ENCODE data around the gene DCLRE1C. TPM values are rescaled to one million over a fixed set of nuclear protein-coding genes. Genes with fewer than 3 reads are reported as not detected.
"Not testable (repeated sequence)": the region's sequence is repeated elsewhere in the genome, so short reads cannot be mapped to it uniquely, and the experiment has no call there.

The DCLRE1C gene
- total RNA-seq, 1 experiment from 2014 or later: 19.6 TPM

DNA sequence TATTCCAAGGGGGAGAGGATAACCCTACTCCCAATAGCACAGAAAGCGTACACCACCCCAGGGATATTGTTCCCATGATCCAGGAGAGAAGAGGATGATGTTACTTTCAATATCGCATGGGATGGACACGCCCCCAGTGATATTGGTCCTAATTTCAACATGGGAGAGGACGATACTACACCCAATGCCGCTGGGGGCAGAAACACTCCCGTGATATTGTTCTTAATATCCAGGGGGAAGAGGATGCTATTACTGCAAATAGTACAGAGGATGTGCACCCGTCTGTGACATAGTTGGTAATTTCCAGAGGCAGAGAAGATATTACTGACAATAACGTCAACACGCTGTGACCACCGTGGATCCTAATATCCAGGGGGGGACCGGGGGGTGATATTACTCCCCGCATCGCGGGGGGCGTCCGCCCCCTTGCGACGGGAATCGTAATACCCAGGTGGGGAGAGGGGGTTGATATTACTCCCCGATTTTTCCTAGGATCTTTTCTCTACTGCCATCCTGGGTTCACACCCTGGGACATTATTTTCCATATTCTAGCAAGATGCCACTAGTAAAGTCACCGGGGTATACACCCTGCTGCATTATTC is 21.9 kb upstream of the DCLRE1C start:
- DNase-seq: no peak
- Histone ChIP-seq H3K4me2 (ENCODE audit: low read depth, low read length, poor library complexity, severe bottlenecking) (no peak overlapping the region), H3K4me1 (ENCODE audit: low read length) (no peaks in the 10 kb centered on the region), H3K36me3 (ENCODE audit: insufficient read depth, low read length) (no peaks in the 10 kb centered on the region), H3K27ac (ENCODE audit: low read length) (no peak overlapping the region), H3K4me3 (ENCODE audit: low read length) (no peak overlapping the region), H3K79me2 (ENCODE audit: low read length) (no peaks in the 10 kb centered on the region), H3K9ac (ENCODE audit: low read length) (no peak overlapping the region), H4K20me1 (ENCODE audit: insufficient read depth, low read depth, low read length) (no peaks in the 10 kb centered on the region), H3K27me3 (ENCODE audit: low read length) (no peaks in the 10 kb centered on the region), H2AFZ (ENCODE audit: low read length) (no peak overlapping the region), H3K9me2 (replicated peaks; ENCODE audit: insufficient read depth, low read length) (no peaks in the 10 kb centered on the region), H3K9me3 (ENCODE audit: low read length) (no peaks in the 10 kb centered on the region)

GRCh38 chr10:14974153-14974998 is 20.5 kb upstream of the DCLRE1C start:
- H2AFZ ChIP-seq (ENCODE audit: low read length); H3K27me3 ChIP-seq (ENCODE audit: low read length); H3K4me2 ChIP-seq (ENCODE audit: low read depth, low read length, poor library complexity, severe bottlenecking); H3K36me3 ChIP-seq (ENCODE audit: insufficient read depth, low read length); H3K79me2 ChIP-seq (ENCODE audit: low read length); H3K4me1 ChIP-seq (ENCODE audit: low read length); H4K20me1 ChIP-seq (ENCODE audit: insufficient read depth, low read depth, low read length); H3K9ac ChIP-seq (ENCODE audit: low read length); H3K9me3 ChIP-seq (ENCODE audit: low read length); H3K27ac ChIP-seq (ENCODE audit: low read length); DNase-seq; H3K4me3 ChIP-seq (ENCODE audit: low read length); H3K9me2 ChIP-seq (replicated peaks; ENCODE audit: insufficient read depth, low read length): not testable (repeated sequence)

GRCh38 chr10:14971867-14972448 is 18.1 kb upstream of the DCLRE1C start:
- Histone ChIP-seq H3K79me2 (ENCODE audit: low read length) (no peaks in the 10 kb centered on the region), H4K20me1 (ENCODE audit: insufficient read depth, low read depth, low read length) (no peaks in the 10 kb centered on the region), H3K27me3 (ENCODE audit: low read length) (no peaks in the 10 kb centered on the region), H3K4me1 (ENCODE audit: low read length) (no peaks in the 10 kb centered on the region), H3K4me3 (ENCODE audit: low read length) (no peak overlapping the region), H3K9me2 (replicated peaks; ENCODE audit: insufficient read depth, low read length) (no peaks in the 10 kb centered on the region), H3K9me3 (ENCODE audit: low read length) (no peaks in the 10 kb centered on the region), H3K4me2 (ENCODE audit: low read depth, low read length, poor library complexity, severe bottlenecking) (no peak overlapping the region), H3K27ac (ENCODE audit: low read length) (no peak overlapping the region), H3K9ac (ENCODE audit: low read length) (no peak overlapping the region), H3K36me3 (ENCODE audit: insufficient read depth, low read length) (no peaks in the 10 kb centered on the region), H2AFZ (ENCODE audit: low read length) (no peak overlapping the region)
- DNase-seq: peak; percentile 81

- Histone ChIP-seq H4K20me1 (ENCODE audit: insufficient read depth, low read depth, low read length) (no peaks in the 10 kb centered on the region), H3K9me2 (replicated peaks; ENCODE audit: insufficient read depth, low read length) (no peaks in the 10 kb centered on the region), H3K4me1 (ENCODE audit: low read length) (peaks cover 6% of the 10 kb centered on the region; the same call in 1 of the 2 replicates), H2AFZ (ENCODE audit: low read length) (no peak overlapping the region), H3K4me2 (ENCODE audit: low read depth, low read length, poor library complexity, severe bottlenecking) (no peak overlapping the region), H3K4me3 (ENCODE audit: low read length) (no peak overlapping the region), H3K36me3 (ENCODE audit: insufficient read depth, low read length) (no peaks in the 10 kb centered on the region), H3K27ac (ENCODE audit: low read length) (no peak overlapping the region), H3K9ac (ENCODE audit: low read length) (no peak overlapping the region), H3K9me3 (ENCODE audit: low read length) (no peaks in the 10 kb centered on the region), H3K79me2 (ENCODE audit: low read length) (no peaks in the 10 kb centered on the region), H3K27me3 (ENCODE audit: low read length) (no peaks in the 10 kb centered on the region)
- no peak for DNase-seq
These were observed 14.0 kb upstream of the DCLRE1C start for GRCh38 chr10:14967897-14968296.

DNA sequence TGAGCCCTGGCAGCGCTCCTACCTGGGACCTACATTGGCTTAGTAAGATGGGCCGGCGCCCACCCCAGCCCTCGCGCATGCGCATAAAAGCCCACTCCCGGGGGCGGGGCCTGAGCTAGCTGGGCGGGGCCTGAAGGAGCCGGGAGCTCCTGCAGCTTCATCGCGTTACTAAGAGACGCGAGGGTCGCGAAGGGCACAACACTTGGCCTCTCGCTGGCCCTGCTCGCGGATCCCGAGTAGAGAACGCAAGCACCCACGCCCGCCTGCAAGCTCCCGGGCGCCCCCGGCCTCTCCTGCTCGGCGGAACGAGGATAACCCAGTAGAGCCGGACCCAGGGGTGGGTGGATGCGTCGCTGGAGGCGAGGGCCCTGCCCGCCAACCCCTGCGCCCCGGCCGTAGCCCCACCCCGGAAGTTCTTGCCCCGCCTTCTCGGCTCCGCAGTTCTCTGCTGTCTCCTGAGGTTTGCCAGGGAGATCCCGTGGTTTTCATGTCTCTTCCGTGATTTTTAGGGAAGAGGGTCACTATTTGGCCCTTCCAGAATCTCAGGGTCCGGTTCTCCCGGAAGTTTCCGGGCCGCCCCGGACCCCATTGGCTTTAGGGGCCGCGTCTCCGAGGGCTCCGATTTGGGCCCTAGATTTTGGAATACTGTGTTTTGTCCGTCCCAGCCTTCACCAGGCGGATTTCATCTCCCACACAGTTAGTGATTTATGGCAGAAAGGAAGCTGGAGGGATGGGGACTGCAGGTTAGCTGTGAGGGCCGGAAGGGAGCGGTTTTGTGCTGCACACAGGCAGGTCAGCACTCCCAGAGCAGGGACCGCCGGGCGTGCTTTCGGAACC is 5.5 kb upstream of the DCLRE1C start, which contains the start of gene MEIG1:
MEIG1 (plus strand) TSS at position 168 of the 837 bp plus-strand sequence. CDS start 7,081 bp downstream, outside the sequence.
- Histone ChIP-seq H3K27ac (ENCODE audit: low read length) (peak within 1 kb of the TSS; percentile 93), H3K9me3 (ENCODE audit: low read length) (no peaks in the 10 kb centered on the region), H3K36me3 (ENCODE audit: insufficient read depth, low read length) (no peaks in the 10 kb centered on the region), H3K9me2 (replicated peaks; ENCODE audit: insufficient read depth, low read length) (no peaks in the 10 kb centered on the region), H3K27me3 (ENCODE audit: low read length) (no peaks in the 10 kb centered on the region), H2AFZ (ENCODE audit: low read length) (peak within 1 kb of the TSS; percentile 93), H3K9ac (ENCODE audit: low read length) (peak within 1 kb of the TSS; percentile 91), H3K4me1 (ENCODE audit: low read length) (peaks cover 21% of the 10 kb centered on the region), H3K4me2 (ENCODE audit: low read depth, low read length, poor library complexity, severe bottlenecking) (peak within 1 kb of the TSS; percentile 86), H3K4me3 (ENCODE audit: low read length) (peak within 1 kb of the TSS; percentile 85), H4K20me1 (ENCODE audit: insufficient read depth, low read depth, low read length) (no peaks in the 10 kb centered on the region), H3K79me2 (ENCODE audit: low read length) (0 out of 2 replicates have a peak, but pooled peaks cover 5% of the 10 kb centered on the region)
- DNase-seq: peak; percentile 96

GRCh38 chr10:14958872-14959220 is 5.0 kb upstream of the DCLRE1C start:
- Histone ChIP-seq H3K9me2 (replicated peaks; ENCODE audit: insufficient read depth, low read length) (no peaks in the 10 kb centered on the region), H3K36me3 (ENCODE audit: insufficient read depth, low read length) (no peaks in the 10 kb centered on the region), H3K4me3 (ENCODE audit: low read length) (peak overlapping the region; percentile 85), H3K9ac (ENCODE audit: low read length) (peak overlapping the region; percentile 91), H2AFZ (ENCODE audit: low read length) (peak overlapping the region; percentile 93), H3K27ac (ENCODE audit: low read length) (no peak overlapping the region), H3K27me3 (ENCODE audit: low read length) (no peaks in the 10 kb centered on the region), H3K4me2 (ENCODE audit: low read depth, low read length, poor library complexity, severe bottlenecking) (peak overlapping the region; percentile 86), H4K20me1 (ENCODE audit: insufficient read depth, low read depth, low read length) (no peaks in the 10 kb centered on the region), H3K4me1 (ENCODE audit: low read length) (peaks cover 21% of the 10 kb centered on the region), H3K9me3 (ENCODE audit: low read length) (no peaks in the 10 kb centered on the region), H3K79me2 (ENCODE audit: low read length) (peaks cover 5% of the 10 kb centered on the region; the same call in 1 of the 2 replicates)
- DNase-seq: no peak

DNA sequence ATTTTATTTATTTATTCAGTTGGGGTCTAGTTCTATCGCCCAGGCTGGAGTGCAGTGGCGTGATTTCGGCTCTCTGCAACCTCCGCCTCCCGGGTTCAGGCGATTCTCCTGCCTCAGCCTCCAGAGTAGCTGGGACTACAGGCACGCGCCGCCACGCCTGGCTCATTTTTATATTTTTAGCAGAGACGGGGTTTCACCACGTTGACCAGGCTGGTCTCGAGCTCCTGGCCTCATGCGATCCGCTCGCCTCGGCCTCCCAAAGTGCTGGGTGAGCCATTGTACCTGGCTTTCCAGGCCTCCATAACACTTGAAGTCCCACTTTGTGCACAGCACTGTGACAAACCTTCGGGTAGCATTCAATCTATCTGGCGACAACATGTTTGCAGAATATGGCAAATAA is 1.0 kb upstream of the DCLRE1C start:
- Histone ChIP-seq H3K9me3 (ENCODE audit: low read length) (no peaks in the 10 kb centered on the region), H3K27me3 (ENCODE audit: low read length) (no peaks in the 10 kb centered on the region), H3K9ac (ENCODE audit: low read length) (peak overlapping the region; percentile 85)

More for the DNA sequence above, 1.0 kb upstream of the DCLRE1C start:
- Histone ChIP-seq H3K36me3 (ENCODE audit: insufficient read depth, low read length) (peaks cover under 1% of the 10 kb centered on the region), H3K9me2 (replicated peaks; ENCODE audit: insufficient read depth, low read length) (no peaks in the 10 kb centered on the region), H3K27ac (ENCODE audit: low read length) (peak overlapping the region; percentile 85), H3K4me2 (ENCODE audit: low read depth, low read length, poor library complexity, severe bottlenecking) (peak overlapping the region; percentile 75), H3K4me3 (ENCODE audit: low read length) (peak overlapping the region; percentile 79), H3K4me1 (ENCODE audit: low read length) (peaks cover 37% of the 10 kb centered on the region), H2AFZ (ENCODE audit: low read length) (no peak overlapping the region), H4K20me1 (ENCODE audit: insufficient read depth, low read depth, low read length) (peaks cover 3% of the 10 kb centered on the region; the same call in 1 of the 2 replicates), H3K79me2 (ENCODE audit: low read length) (peaks cover 44% of the 10 kb centered on the region)
- DNase-seq: no peak
